ENCODE results near the gene NFE2. TPM values are rescaled to one million over a fixed set of nuclear protein-coding genes. Genes with fewer than 3 reads are reported as not detected.
"Not testable (repeated sequence)": the region's sequence is repeated elsewhere in the genome, so short reads cannot be mapped to it uniquely, and the experiment has no call there.

NFE2 gene
- total and polyA plus RNA-seq, 9 donors, result 1.1 to 3.3 (median 2.3) TPM

- no peak for DNase-seq
- H3K4me1 ChIP-seq (ENCODE audit: control insufficient read depth, insufficient read depth, low read length), result peaks cover 25% of the 10 kb centered on the region
- no peak overlapping the region for H3K4me3 ChIP-seq (ENCODE audit: low read length)
- no peak overlapping the region for H3K27ac ChIP-seq (ENCODE audit: low read length)
- WGBS (ENCODE audit: insufficient coverage), result no CpG with 5 or more reads among the region's 4 CpGs
- no peaks in the 10 kb centered on the region for H3K27me3 ChIP-seq (ENCODE audit: control insufficient read depth, insufficient read depth, low read length)
- no peaks in the 10 kb centered on the region for H3K9me3 ChIP-seq (replicated peaks; ENCODE audit: control insufficient read depth, low read depth, low read length)
- H3K36me3 ChIP-seq (ENCODE audit: control insufficient read depth, insufficient read depth, low read length), result peaks cover 15% of the 10 kb centered on the region
Observed at GRCh38 chr12:54333420-54334034, 32.7 kb upstream of the NFE2 start.

- Histone ChIP-seq H3K9me3 (replicated peaks; ENCODE audit: control insufficient read depth, low read depth, low read length) (no peaks in the 10 kb centered on the region), H3K4me1 (ENCODE audit: control insufficient read depth, insufficient read depth, low read length) (peaks cover 18% of the 10 kb centered on the region), H3K36me3 (ENCODE audit: control insufficient read depth, insufficient read depth, low read length) (peaks cover 15% of the 10 kb centered on the region), H3K27me3 (ENCODE audit: control insufficient read depth, insufficient read depth, low read length) (no peaks in the 10 kb centered on the region), H3K4me3 (ENCODE audit: low read length) (no peak overlapping the region), H3K27ac (ENCODE audit: low read length) (no peak overlapping the region)
- WGBS (ENCODE audit: insufficient coverage), result 58% methylated on average over 2 of the region's 5 CpGs
- no peak for DNase-seq
Observed at GRCh38 chr12:54331461-54331860, 30.6 kb upstream of the NFE2 start.

GRCh38 chr12:54330442-54330841 lies 29.6 kb upstream of the NFE2 start:
- Histone ChIP-seq H3K4me1 (ENCODE audit: control insufficient read depth, insufficient read depth, low read length) (peaks cover 24% of the 10 kb centered on the region), H3K36me3 (ENCODE audit: control insufficient read depth, insufficient read depth, low read length) (peaks cover 15% of the 10 kb centered on the region), H3K9me3 (replicated peaks; ENCODE audit: control insufficient read depth, low read depth, low read length) (no peaks in the 10 kb centered on the region), H3K4me3 (ENCODE audit: low read length) (no peak overlapping the region), H3K27me3 (ENCODE audit: control insufficient read depth, insufficient read depth, low read length) (no peaks in the 10 kb centered on the region), H3K27ac (ENCODE audit: low read length) (peak overlapping the region; percentile 35)
- no peak for DNase-seq
- 40% methylated on average over 1 of the region's 3 CpGs for WGBS (ENCODE audit: insufficient coverage)

- H3K27me3 ChIP-seq (ENCODE audit: control insufficient read depth, insufficient read depth, low read length), result no peaks in the 10 kb centered on the region
- H3K36me3 ChIP-seq (ENCODE audit: control insufficient read depth, insufficient read depth, low read length), result peaks cover 15% of the 10 kb centered on the region
- no peak for DNase-seq
- WGBS (ENCODE audit: insufficient coverage), result 0% methylated on average over 1 of the region's 5 CpGs
- H3K4me3 ChIP-seq (ENCODE audit: low read length), result no peak overlapping the region
- H3K27ac ChIP-seq (ENCODE audit: low read length), result peak overlapping the region; percentile 35
- H3K9me3 ChIP-seq (replicated peaks; ENCODE audit: control insufficient read depth, low read depth, low read length), result no peaks in the 10 kb centered on the region
- peaks cover 24% of the 10 kb centered on the region for H3K4me1 ChIP-seq (ENCODE audit: control insufficient read depth, insufficient read depth, low read length)
Observed at GRCh38 chr12:54329759-54330158, 28.9 kb upstream of the NFE2 start.

GRCh38 chr12:54328595-54329337 lies 28.0 kb upstream of the NFE2 start:
- peaks cover 15% of the 10 kb centered on the region for H3K36me3 ChIP-seq (ENCODE audit: control insufficient read depth, insufficient read depth, low read length)
- H3K4me3 ChIP-seq (ENCODE audit: low read length), result no peak overlapping the region
- peaks cover 28% of the 10 kb centered on the region for H3K4me1 ChIP-seq (ENCODE audit: control insufficient read depth, insufficient read depth, low read length)
- 42% methylated on average over 3 of the region's 6 CpGs for WGBS (ENCODE audit: insufficient coverage)
- H3K27ac ChIP-seq (ENCODE audit: low read length), result no peak overlapping the region
- DNase-seq, result no peak
- H3K9me3 ChIP-seq (replicated peaks; ENCODE audit: control insufficient read depth, low read depth, low read length), result no peaks in the 10 kb centered on the region
- H3K27me3 ChIP-seq (ENCODE audit: control insufficient read depth, insufficient read depth, low read length), result no peaks in the 10 kb centered on the region

- no CpG with 5 or more reads among the region's 22 CpGs for WGBS (ENCODE audit: insufficient coverage)
- H3K9me3 ChIP-seq (replicated peaks; ENCODE audit: control insufficient read depth, low read depth, low read length); H3K27me3 ChIP-seq (ENCODE audit: control insufficient read depth, insufficient read depth, low read length); H3K36me3 ChIP-seq (ENCODE audit: control insufficient read depth, insufficient read depth, low read length); DNase-seq: not testable (repeated sequence)
- Histone ChIP-seq H3K27ac (ENCODE audit: low read length) (peak overlapping the region; percentile 98), H3K4me3 (ENCODE audit: low read length) (peak overlapping the region; percentile 74), H3K4me1 (ENCODE audit: control insufficient read depth, insufficient read depth, low read length) (peaks cover 25% of the 10 kb centered on the region)
Observed at GRCh38 chr12:54325442-54326109, 24.8 kb upstream of the NFE2 start.

- WGBS (ENCODE audit: insufficient coverage), result 2% methylated on average over 13 of the region's 34 CpGs
- H3K4me1 ChIP-seq (ENCODE audit: control insufficient read depth, insufficient read depth, low read length), result peaks cover 17% of the 10 kb centered on the region
Observed at GRCh38 chr12:54324617-54325441, 24.0 kb upstream of the NFE2 start, which contains the start of gene COPZ1. Gene COPZ1 (plus strand): TSS chr12:54325131. CDS start chr12:54325164, 33 bp downstream.

GRCh38 chr12:54321363-54321762 lies 20.5 kb upstream of the NFE2 start:
- H3K4me1 ChIP-seq (ENCODE audit: control insufficient read depth, insufficient read depth, low read length), result peaks cover 10% of the 10 kb centered on the region
- H3K9me3 ChIP-seq (replicated peaks; ENCODE audit: control insufficient read depth, low read depth, low read length), result no peaks in the 10 kb centered on the region
- no peaks in the 10 kb centered on the region for H3K27me3 ChIP-seq (ENCODE audit: control insufficient read depth, insufficient read depth, low read length)
- H3K27ac ChIP-seq (ENCODE audit: low read length), result no peak overlapping the region
- no peak overlapping the region for H3K4me3 ChIP-seq (ENCODE audit: low read length)
- H3K36me3 ChIP-seq (ENCODE audit: control insufficient read depth, insufficient read depth, low read length), result no peaks in the 10 kb centered on the region
- no peak for DNase-seq
- WGBS (ENCODE audit: insufficient coverage), result 100% methylated on average over 2 of the region's 5 CpGs

More at GRCh38 chr12:54324617-54325441, 24.0 kb upstream of the NFE2 start, which contains the start of gene COPZ1:
- peak within 1 kb of the TSS; percentile 74 for H3K4me3 ChIP-seq (ENCODE audit: low read length)
- H3K36me3 ChIP-seq (ENCODE audit: control insufficient read depth, insufficient read depth, low read length), result peaks cover 2% of the 10 kb centered on the region
- peak within 1 kb of the TSS; percentile 98 for H3K27ac ChIP-seq (ENCODE audit: low read length)
- no peaks in the 10 kb centered on the region for H3K27me3 ChIP-seq (ENCODE audit: control insufficient read depth, insufficient read depth, low read length)
- DNase-seq, result peak; percentile 100
- no peaks in the 10 kb centered on the region for H3K9me3 ChIP-seq (replicated peaks; ENCODE audit: control insufficient read depth, low read depth, low read length)

GRCh38 chr12:54312309-54312708 lies 11.5 kb upstream of the NFE2 start:
- not testable (repeated sequence) for H3K4me3 ChIP-seq (ENCODE audit: low read length); H3K27ac ChIP-seq (ENCODE audit: low read length); H3K4me1 ChIP-seq (ENCODE audit: control insufficient read depth, insufficient read depth, low read length); H3K27me3 ChIP-seq (ENCODE audit: control insufficient read depth, insufficient read depth, low read length); H3K36me3 ChIP-seq (ENCODE audit: control insufficient read depth, insufficient read depth, low read length); H3K9me3 ChIP-seq (replicated peaks; ENCODE audit: control insufficient read depth, low read depth, low read length); DNase-seq
- WGBS (ENCODE audit: insufficient coverage), result 91% methylated on average over 5 of the region's 7 CpGs

All from muscle of leg (tissue), 11 donors.